Loucy (cell line): ENCODE measurements around the gene CFP.
"Not testable (repeated sequence)": the region's sequence is repeated elsewhere in the genome, so short reads cannot be mapped to it uniquely, and the experiment has no call there.

Experiments
- H2AFZ ChIP-seq: fragments of 200-600 bp; sonication (generic); 2 replicates; pipeline ENCODE4 v1.6.0; 2016; ENCODE audit warnings: antibody characterized with exemption, mild to moderate bottlenecking, low read length, moderate library complexity
- H3F3A ChIP-seq: fragments of 200-600 bp; 2 replicates; pipeline ENCODE4 v1.6.0; 2016; ENCODE audit warnings: antibody characterized with exemption, low read depth, mild to moderate bottlenecking
- H3K27me3 ChIP-seq: fragments of 200-600 bp; sonication (generic); 2 replicates; pipeline ENCODE4 v1.6.1; 2014; ENCODE audit warnings: low read length, mild to moderate bottlenecking; ENCODE audit not compliant: insufficient read depth, poor library complexity, severe bottlenecking
- H3K36me3 ChIP-seq: fragments of 200-600 bp; sonication (generic); 2 replicates; pipeline ENCODE4 v1.6.1; 2016; ENCODE audit warnings: low read length; ENCODE audit not compliant: insufficient read depth
- H3K4me1 ChIP-seq: fragments of 200-600 bp; sonication (generic); 2 replicates; pipeline ENCODE4 v1.5.1; 2014; ENCODE audit warnings: low read length, mild to moderate bottlenecking; ENCODE audit not compliant: insufficient read depth, poor library complexity, severe bottlenecking
- H3K4me2 ChIP-seq: fragments of 200-600 bp; sonication (generic); 2 replicates; pipeline ENCODE4 v1.6.0; 2014; ENCODE audit warnings: antibody characterized with exemption, low read length, low read depth, mild to moderate bottlenecking; ENCODE audit not compliant: poor library complexity, severe bottlenecking
- H3K4me3 ChIP-seq: fragments of 200-600 bp; sonication (generic); 2 replicates; pipeline ENCODE4 v1.5.1; 2014; ENCODE audit warnings: low read length, mild to moderate bottlenecking, mixed read lengths; ENCODE audit not compliant: poor library complexity, severe bottlenecking
- H3K79me2 ChIP-seq: fragments of 200-600 bp; sonication (generic); 2 replicates; pipeline ENCODE4 v1.6.1; 2014; ENCODE audit warnings: low read length; ENCODE audit not compliant: insufficient read depth
- H3K9ac ChIP-seq: fragments of 200-600 bp; sonication (generic); 2 replicates; pipeline ENCODE4 v1.6.0; 2014; ENCODE audit warnings: mild to moderate bottlenecking, low read depth, low read length, moderate library complexity; ENCODE audit not compliant: poor library complexity, severe bottlenecking
- H3K9me2 ChIP-seq: fragments of 200-600 bp; sonication (generic); replicated peaks from 2 replicates; pipeline ENCODE4 v1.6.1; 2016; ENCODE audit warnings: low read depth, low read length, mixed read lengths
- H3K9me3 ChIP-seq: fragments of 200-600 bp; sonication (generic); 2 replicates; pipeline ENCODE4 v1.6.1; 2014; ENCODE audit warnings: mild to moderate bottlenecking, antibody characterized with exemption, low read length, low read depth; ENCODE audit not compliant: insufficient read depth
- H4K20me1 ChIP-seq: fragments of 200-600 bp; sonication (generic); 2 replicates; pipeline ENCODE4 v1.6.0; 2014; ENCODE audit warnings: antibody characterized with exemption, low read length, mild to moderate bottlenecking; ENCODE audit not compliant: insufficient read depth, poor library complexity, severe bottlenecking
- EZH2phosphoT487 ChIP-seq: fragments of 200-600 bp; IDR thresholded peaks from 2 replicates; pipeline ENCODE4 v1.6.1; 2018; ENCODE audit warnings: antibody characterized with exemption, mild to moderate bottlenecking, moderate library complexity, borderline replicate concordance
- TF ChIP-seq, protein P1 (sequence below): fragments of 200-600 bp; sonication (generic); conservative IDR thresholded peaks from 2 replicates; pipeline ENCODE4 v1.5.1; 2014; ENCODE audit warnings: mild to moderate bottlenecking, antibody characterized with exemption, low read length

Gene CFP

DNA sequence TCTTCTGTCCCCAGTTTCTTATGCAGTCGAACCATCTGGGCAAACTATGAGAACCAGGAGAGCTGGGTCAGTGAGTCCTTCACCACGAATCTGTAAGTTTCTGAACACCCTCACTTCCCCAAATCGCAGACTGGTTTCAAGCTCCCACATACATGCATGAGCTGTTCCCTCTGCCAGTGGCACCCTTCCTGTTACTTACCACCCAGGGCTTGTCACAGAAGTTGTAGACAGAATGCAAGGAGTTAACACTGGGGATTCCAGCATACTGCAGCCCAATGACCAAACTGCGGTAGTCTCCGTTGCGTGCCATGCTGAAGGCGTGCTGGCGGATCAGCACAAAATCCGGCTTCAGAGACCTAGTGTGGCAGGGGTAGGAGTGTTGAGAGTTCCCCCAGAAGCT lies 24.7 kb downstream of the CFP start:
- TF ChIP-seq, protein P1, sequence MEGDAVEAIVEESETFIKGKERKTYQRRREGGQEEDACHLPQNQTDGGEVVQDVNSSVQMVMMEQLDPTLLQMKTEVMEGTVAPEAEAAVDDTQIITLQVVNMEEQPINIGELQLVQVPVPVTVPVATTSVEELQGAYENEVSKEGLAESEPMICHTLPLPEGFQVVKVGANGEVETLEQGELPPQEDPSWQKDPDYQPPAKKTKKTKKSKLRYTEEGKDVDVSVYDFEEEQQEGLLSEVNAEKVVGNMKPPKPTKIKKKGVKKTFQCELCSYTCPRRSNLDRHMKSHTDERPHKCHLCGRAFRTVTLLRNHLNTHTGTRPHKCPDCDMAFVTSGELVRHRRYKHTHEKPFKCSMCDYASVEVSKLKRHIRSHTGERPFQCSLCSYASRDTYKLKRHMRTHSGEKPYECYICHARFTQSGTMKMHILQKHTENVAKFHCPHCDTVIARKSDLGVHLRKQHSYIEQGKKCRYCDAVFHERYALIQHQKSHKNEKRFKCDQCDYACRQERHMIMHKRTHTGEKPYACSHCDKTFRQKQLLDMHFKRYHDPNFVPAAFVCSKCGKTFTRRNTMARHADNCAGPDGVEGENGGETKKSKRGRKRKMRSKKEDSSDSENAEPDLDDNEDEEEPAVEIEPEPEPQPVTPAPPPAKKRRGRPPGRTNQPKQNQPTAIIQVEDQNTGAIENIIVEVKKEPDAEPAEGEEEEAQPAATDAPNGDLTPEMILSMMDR, result no peak
- TF ChIP-seq EZH2phosphoT487, result no peak
- no peaks in the 10 kb centered on the region for H3K36me3 ChIP-seq
- no peak overlapping the region for H3K9ac ChIP-seq
- H3K4me1 ChIP-seq, result no peaks in the 10 kb centered on the region
- H3K79me2 ChIP-seq, result no peaks in the 10 kb centered on the region
- H3K9me3 ChIP-seq, result no peaks in the 10 kb centered on the region
- no peaks in the 10 kb centered on the region for H3F3A ChIP-seq
- no peak overlapping the region for H3K4me3 ChIP-seq
- H4K20me1 ChIP-seq, result no peaks in the 10 kb centered on the region
- H3K9me2 ChIP-seq, result no peaks in the 10 kb centered on the region
- H2AFZ ChIP-seq, result no peak overlapping the region
- no peaks in the 10 kb centered on the region for H3K27me3 ChIP-seq
- H3K4me2 ChIP-seq, result no peak overlapping the region

DNA sequence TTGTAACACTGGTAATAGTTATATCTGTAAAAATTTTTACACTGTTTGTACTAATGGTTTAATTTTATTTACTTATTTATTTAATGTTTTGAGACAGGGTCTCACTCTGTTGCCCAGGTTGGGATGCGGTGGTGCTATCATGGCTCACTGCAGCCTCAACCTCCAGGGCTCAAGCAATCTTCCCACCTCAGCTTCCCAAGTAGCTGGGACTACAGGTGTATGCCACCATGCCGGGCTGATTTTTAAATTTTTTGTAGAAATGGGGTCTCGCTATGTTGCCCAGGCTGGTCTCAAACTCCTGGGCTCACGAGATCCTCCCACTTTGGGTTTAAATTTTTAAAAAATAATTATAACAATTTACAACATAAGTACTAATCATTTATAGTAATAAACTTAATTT lies 26.6 kb downstream of the CFP start:
- not testable (repeated sequence) for H4K20me1 ChIP-seq, H3K4me3 ChIP-seq, H3K79me2 ChIP-seq, H3K9ac ChIP-seq, H3K36me3 ChIP-seq, H3K4me2 ChIP-seq, H2AFZ ChIP-seq, H3F3A ChIP-seq, H3K4me1 ChIP-seq, H3K27me3 ChIP-seq, H3K9me2 ChIP-seq, H3K9me3 ChIP-seq

DNA sequence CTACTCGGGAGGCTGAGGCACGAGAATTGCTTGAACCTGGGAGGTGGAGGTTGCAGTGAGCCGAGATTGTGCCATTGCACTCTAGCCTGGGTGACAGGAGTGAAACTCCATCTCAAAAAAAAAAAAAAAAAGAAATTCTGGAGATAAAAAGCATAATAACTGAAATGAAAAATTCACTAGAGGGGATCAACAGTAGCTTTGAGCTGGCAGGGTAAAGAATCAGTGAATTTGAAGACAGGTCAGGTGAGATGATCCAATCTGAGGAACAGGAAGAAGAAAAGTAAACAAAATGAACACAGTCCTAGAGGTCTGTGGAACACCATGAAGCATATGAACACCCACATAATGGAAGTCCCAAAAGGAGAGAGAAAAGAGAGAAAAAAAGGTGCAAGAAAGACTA lies 32.5 kb downstream of the CFP start:
- Histone ChIP-seq H3K9me2 (no peaks in the 10 kb centered on the region), H3K9me3 (no peaks in the 10 kb centered on the region), H3K79me2 (no peaks in the 10 kb centered on the region), H4K20me1 (no peaks in the 10 kb centered on the region), H2AFZ (no peak overlapping the region), H3K4me3 (no peak overlapping the region), H3K27me3 (no peaks in the 10 kb centered on the region), H3F3A (no peaks in the 10 kb centered on the region), H3K36me3 (no peaks in the 10 kb centered on the region), H3K9ac (no peak overlapping the region), H3K4me2 (no peak overlapping the region), H3K4me1 (peaks cover 7% of the 10 kb centered on the region)
- TF ChIP-seq EZH2phosphoT487, result no peak
- TF ChIP-seq, protein P1, result no peak

DNA sequence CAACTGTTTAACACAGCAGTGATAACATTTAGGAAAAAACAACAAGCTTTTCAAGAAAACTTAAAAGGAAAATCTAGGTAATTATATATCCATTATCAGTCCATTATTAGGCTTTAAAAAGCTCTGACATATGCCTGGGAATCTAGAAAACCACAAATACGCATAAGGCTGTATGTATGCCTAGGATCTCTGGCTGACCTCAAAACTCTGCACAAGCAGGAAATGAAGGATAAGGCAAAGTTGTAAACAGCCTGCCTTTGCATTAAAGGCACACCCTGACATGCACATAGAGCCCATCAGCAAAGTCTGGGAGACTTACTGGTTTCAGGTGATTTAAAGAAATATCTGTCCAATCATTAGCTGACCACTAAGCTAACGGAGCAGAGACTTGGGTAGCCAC lies 33.5 kb downstream of the CFP start:
- no peaks in the 10 kb centered on the region for H3K79me2 ChIP-seq
- H3K4me1 ChIP-seq, result peaks cover 7% of the 10 kb centered on the region
- no peaks in the 10 kb centered on the region for H3K9me2 ChIP-seq
- no peak overlapping the region for H2AFZ ChIP-seq
- H4K20me1 ChIP-seq, result no peaks in the 10 kb centered on the region
- H3K4me3 ChIP-seq, result no peak overlapping the region
- H3K9me3 ChIP-seq, result no peaks in the 10 kb centered on the region
- no peaks in the 10 kb centered on the region for H3K27me3 ChIP-seq
- no peak overlapping the region for H3K9ac ChIP-seq
- TF ChIP-seq, protein P1, result no peak
- no peak for TF ChIP-seq EZH2phosphoT487
- no peaks in the 10 kb centered on the region for H3F3A ChIP-seq
- H3K36me3 ChIP-seq, result no peaks in the 10 kb centered on the region
- H3K4me2 ChIP-seq, result no peak overlapping the region
